ENCODE results near the gene CPD. TPM values are rescaled to one million over a fixed set of nuclear protein-coding genes. Genes with fewer than 3 reads are reported as not detected.
A peak's percentile ranks its signal among the peaks of the same experiment; 100 is the strongest.

CPD gene
- total RNA-seq, 6 donors from 2014 or later, result 49.4 to 132 (median 104) TPM

- no peaks in the 10 kb centered on the region for H3K4me1 ChIP-seq
- H3K36me3 ChIP-seq, result peaks cover 1 to 66% (median 12%) of the 10 kb centered on the region in 4 donors
- no peak overlapping the region for H3K4me3 ChIP-seq
- ATAC-seq (ENCODE audit: low FRiP score in 2 of 2), result no peak
- no peak overlapping the region for H3K27ac ChIP-seq
- TF ChIP-seq EP300 (IDR thresholded peaks at IDR 0.05), result no peak
- TF ChIP-seq POLR2A (IDR thresholded peaks at IDR 0.05), result no peak
- no peak for TF ChIP-seq POLR2AphosphoS5 (IDR thresholded peaks at IDR 0.05)
- TF ChIP-seq CTCF (IDR thresholded peaks at IDR 0.05), result no peak
- H3K27me3 ChIP-seq, result no peaks in the 10 kb centered on the region
- WGBS, 2 donors, result 91 to 92% methylated on average over 3 of the region's 3 CpGs
- no peaks in the 10 kb centered on the region for H3K9me3 ChIP-seq
- no peak for DNase-seq
Measured at GRCh38 chr17:30514895-30515596, 136.3 kb downstream of the CPD start.

- WGBS, 2 donors, result 88 to 100% methylated on average over 1 of the region's 1 CpG
- Histone ChIP-seq H3K9me3 (no peaks in the 10 kb centered on the region), H3K27ac (peak overlapping the region in 1 of 4 donors; percentile 24), H3K4me1 (no peaks in the 10 kb centered on the region), H3K27me3 (no peaks in the 10 kb centered on the region), H3K4me3 (no peak overlapping the region), H3K36me3 (peaks cover 5 to 81% (median 23%) of the 10 kb centered on the region in 4 donors)
- TF ChIP-seq CTCF (IDR thresholded peaks at IDR 0.05), result no peak
- no peak for TF ChIP-seq POLR2AphosphoS5 (IDR thresholded peaks at IDR 0.05)
- TF ChIP-seq EP300 (IDR thresholded peaks at IDR 0.05), result no peak
- TF ChIP-seq POLR2A (IDR thresholded peaks at IDR 0.05), result no peak
- DNase-seq (no peak), ATAC-seq (ENCODE audit: low FRiP score in 2 of 2) (no peak)
Measured at GRCh38 chr17:30517786-30518185, 139.1 kb downstream of the CPD start.

GRCh38 chr17:30519166-30519565 lies 140.4 kb downstream of the CPD start:
- ATAC-seq (ENCODE audit: low FRiP score in 2 of 2), result no peak
- WGBS, 2 donors, result 89 to 97% methylated on average over 5 of the region's 5 CpGs
- Histone ChIP-seq H3K9me3 (no peaks in the 10 kb centered on the region), H3K27me3 (no peaks in the 10 kb centered on the region), H3K4me3 (no peak overlapping the region), H3K27ac (no peak overlapping the region), H3K36me3 (peaks cover 5 to 77% (median 22%) of the 10 kb centered on the region in 4 donors), H3K4me1 (no peaks in the 10 kb centered on the region)
- DNase-seq, result no peak
- no peak for TF ChIP-seq POLR2A (IDR thresholded peaks at IDR 0.05)
- TF ChIP-seq POLR2AphosphoS5 (IDR thresholded peaks at IDR 0.05), result no peak
- no peak for TF ChIP-seq EP300 (IDR thresholded peaks at IDR 0.05)
- no peak for TF ChIP-seq CTCF (IDR thresholded peaks at IDR 0.05)

Small RNAs within 50 kb of the gene (small RNA-seq; reads per million reads assigned to genes)
- 0 reads per million in 4 donors for gene RF00019
- gene RNU6-990P, result 0 reads per million in 4 donors

Other genes starting within 250 kb of the CPD start
- 100 to 1,000 TPM in 2 of 6 donors, 10 to 100 TPM in 4; 14.7 to 289 (median 44.8) TPM for gene SLC6A4, start 143.2 kb upstream of the CPD start, total RNA-seq
- gene BLMH, start 87.0 kb upstream of the CPD start, total RNA-seq, result 10 to 100 TPM; 16.4 to 33.6 (median 22.4) TPM
- gene TMIGD1, start 44.9 kb upstream of the CPD start, total RNA-seq, result not detected
- 10 to 100 TPM; 19.9 to 48.8 (median 37.0) TPM for gene GOSR1, start 98.5 kb downstream of the CPD start, total RNA-seq